H1 (cell line): Measurements from ENCODE around the gene TBX15. TPM values are rescaled to one million over a fixed set of nuclear protein-coding genes. Genes with fewer than 3 reads are reported as not detected.

Source experiments
- ASH2L ChIP-seq: fragments of 200-600, 300-600 bp; sonication (generic); IDR thresholded peaks from one replicate; pipeline ENCODE4 v1.7.1; 2017; ENCODE audit warnings: low read length
- BACH1 ChIP-seq: IDR thresholded peaks from 2 replicates; pipeline ENCODE4 v1.6.1; 2012; ENCODE audit warnings: low read length, improper control_type of control experiment
- CHD7 ChIP-seq: fragments of 300-600 bp; sonication (generic); IDR thresholded peaks from 2 replicates; pipeline ENCODE4 v1.7.1; 2012; ENCODE audit warnings: low read length, moderate library complexity, mild to moderate bottlenecking, inconsistent platforms; ENCODE audit not compliant: insufficient replicate concordance
- EGR1 ChIP-seq: IDR thresholded peaks from 2 replicates; pipeline ENCODE4 v1.6.1; 2011; ENCODE audit warnings: low read depth, low read length, borderline replicate concordance
- SP1 ChIP-seq: IDR thresholded peaks from 2 replicates; pipeline ENCODE4 v1.6.1; 2011; ENCODE audit warnings: low read depth, low read length
- polyA plus RNA-seq, 7 experiments: library from polyadenylated mRNA; depleted of rRNA in 3 of 7; stranded (reverse) in 5 of 7; unstranded in 2 of 7; fragments of >200 nt in 5 of 7; fragments of 200-250 nt in 2 of 7; gene quantifications; 1 replicate in 5 of 7; 2 replicates in 1 of 7; 4 replicates in 1 of 7; pipeline versions ENCODE4 v1.2.1 to v1.2.3, GENCODE V29; 2011 to 2013; ENCODE audit warnings: missing spikeins in 2 of 7, mixed read lengths in 2 of 7
- total RNA-seq: library from RNA; stranded (reverse); fragmentation: NEBNext Ultra II Directional; extraction: Animal tissue kit (Norgen Biotek cat#: 25700); gene quantifications from 2 replicates; pipeline ENCODE4 v1.2.1, GENCODE V29; 2021

Gene TBX15
- total and polyA plus RNA-seq, 2 of the 8 experiments (the other 6 are each of a cell fraction or from before 2014, with no cell fraction given) = 0.14 to 0.24 TPM

- TF ChIP-seq CHD7 = no peak
- no peak for TF ChIP-seq EGR1
- TF ChIP-seq ASH2L = no peak
- TF ChIP-seq SP1 = no peak
- no peak for TF ChIP-seq BACH1
- TF ChIP-seq, all 59 proteins: peak for 0
These were observed 29.1 kb downstream of the TBX15 start (continued) for GRCh38 chr1:118958937-118959631.
